GM10266 (cell line): Measurements from ENCODE around the gene GRIK2.

Experiments used
- DNase-seq: peaks from one replicate; pipeline ENCODE4 v3.0.0; 2012; ENCODE audit errors: extremely low spot score
- CTCF ChIP-seq: IDR thresholded peaks from 2 replicates; pipeline ENCODE4 v1.5.1; 2012; ENCODE audit warnings: mild to moderate bottlenecking, low read depth; ENCODE audit not compliant: control insufficient read depth, insufficient read depth; ENCODE audit errors: missing control alignments

Gene GRIK2

GRCh38 chr6:101482606-101483005, 89.1 kb downstream of the GRIK2 start:
- TF ChIP-seq CTCF, result no peak
- DNase-seq, result no peak

GRCh38 chr6:101484781-101485180, 91.3 kb downstream of the GRIK2 start:
- no peak for TF ChIP-seq CTCF
- no peak for DNase-seq

GRCh38 chr6:101486124-101486523, 92.6 kb downstream of the GRIK2 start:
- DNase-seq, result no peak
- no peak for TF ChIP-seq CTCF

- no peak for DNase-seq
- TF ChIP-seq CTCF, result no peak
Measured at GRCh38 chr6:101486726-101487125, 93.2 kb downstream of the GRIK2 start.

- TF ChIP-seq CTCF, result no peak
- no peak for DNase-seq
Measured at GRCh38 chr6:101489456-101489855, 95.9 kb downstream of the GRIK2 start.

GRCh38 chr6:101490857-101491256, 97.3 kb downstream of the GRIK2 start:
- TF ChIP-seq CTCF, result no peak
- DNase-seq, result no peak

- TF ChIP-seq CTCF, result no peak
- no peak for DNase-seq
Measured at GRCh38 chr6:101502818-101503217, 109.3 kb downstream of the GRIK2 start.
